Adipocyte (in vitro differentiated cells): ENCODE measurements around the gene SORCS3.

Experiments used
- DNase-seq: peaks from one replicate; pipeline ENCODE4 v3.0.0-alpha.2; 2015; ENCODE audit warnings: low read depth
- H3K27me3 ChIP-seq: replicated peaks from 2 replicates; pipeline ENCODE4 v1.7.0; 2013; ENCODE audit warnings: mild to moderate bottlenecking, low read length, moderate library complexity; ENCODE audit not compliant: control insufficient read depth, insufficient read depth
- H3K36me3 ChIP-seq: 2 replicates; pipeline ENCODE4 v1.7.0; 2013; ENCODE audit warnings: low read length, mild to moderate bottlenecking, moderate library complexity; ENCODE audit not compliant: control insufficient read depth, insufficient read depth, severe bottlenecking
- H3K4me1 ChIP-seq: 2 replicates; pipeline ENCODE4 v1.7.0; 2013; ENCODE audit warnings: mild to moderate bottlenecking, low read length, moderate library complexity; ENCODE audit not compliant: control insufficient read depth, insufficient read depth
- H3K4me3 ChIP-seq: 2 replicates; pipeline ENCODE4 v1.7.0; 2013; ENCODE audit warnings: mild to moderate bottlenecking, low read length, moderate library complexity
- H3K9ac ChIP-seq: 2 replicates; pipeline ENCODE4 v1.7.0; 2013; ENCODE audit warnings: mild to moderate bottlenecking, low read length, moderate library complexity
- H3K9me3 ChIP-seq: 2 replicates; pipeline ENCODE4 v1.7.0; 2013; ENCODE audit warnings: mild to moderate bottlenecking, low read length, moderate library complexity; ENCODE audit not compliant: control insufficient read depth

SORCS3 gene

DNA sequence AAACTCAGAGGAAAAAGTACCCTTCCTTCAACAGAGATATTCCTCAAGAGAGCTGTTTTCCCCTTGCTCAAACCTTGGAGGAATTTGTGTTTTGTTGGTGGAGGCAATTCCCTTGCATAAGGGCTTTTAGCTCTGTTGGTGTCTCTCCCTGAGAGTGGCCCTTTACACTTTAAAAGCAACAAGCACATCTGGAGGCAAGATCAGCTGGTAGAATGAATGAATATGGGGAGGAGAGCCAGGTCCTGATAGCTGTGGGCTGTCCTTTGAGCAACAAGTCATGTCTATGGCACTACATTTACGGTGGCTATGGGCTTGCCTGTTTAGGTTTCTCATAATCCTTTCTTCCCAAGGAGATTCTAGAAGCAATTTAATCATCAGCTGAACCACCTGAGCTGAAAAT, 384.0 kb downstream of the SORCS3 start:
- Histone ChIP-seq H3K27me3 (no peaks in the 10 kb centered on the region), H3K36me3 (no peaks in the 10 kb centered on the region), H3K9me3 (no peaks in the 10 kb centered on the region), H3K4me1 (peaks cover 8% of the 10 kb centered on the region), H3K9ac (no peak overlapping the region), H3K4me3 (no peak overlapping the region)
- no peak for DNase-seq

DNA sequence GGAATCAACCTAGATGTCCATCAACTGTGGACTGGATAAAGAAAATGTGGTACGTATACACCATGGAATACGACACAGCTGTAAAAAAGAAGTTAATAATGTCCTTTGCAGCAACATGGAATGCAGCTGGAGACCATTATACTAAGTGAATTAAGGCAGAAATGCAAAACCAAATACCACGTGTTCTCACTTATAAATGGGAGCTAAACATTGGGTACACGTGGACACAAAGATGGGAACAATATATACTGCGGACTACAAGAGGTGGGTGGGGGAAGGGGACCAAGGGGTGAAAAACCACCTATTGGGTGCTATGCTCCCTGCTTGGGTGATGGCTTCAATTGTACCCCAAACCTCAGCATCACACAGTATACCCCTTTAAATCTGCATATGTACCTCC, 385.5 kb downstream of the SORCS3 start:
- H3K36me3 ChIP-seq = no peaks in the 10 kb centered on the region
- no peak overlapping the region for H3K9ac ChIP-seq
- no peaks in the 10 kb centered on the region for H3K9me3 ChIP-seq
- peaks cover 8% of the 10 kb centered on the region for H3K4me1 ChIP-seq
- H3K4me3 ChIP-seq = no peak overlapping the region
- DNase-seq = no peak
- no peaks in the 10 kb centered on the region for H3K27me3 ChIP-seq

DNA sequence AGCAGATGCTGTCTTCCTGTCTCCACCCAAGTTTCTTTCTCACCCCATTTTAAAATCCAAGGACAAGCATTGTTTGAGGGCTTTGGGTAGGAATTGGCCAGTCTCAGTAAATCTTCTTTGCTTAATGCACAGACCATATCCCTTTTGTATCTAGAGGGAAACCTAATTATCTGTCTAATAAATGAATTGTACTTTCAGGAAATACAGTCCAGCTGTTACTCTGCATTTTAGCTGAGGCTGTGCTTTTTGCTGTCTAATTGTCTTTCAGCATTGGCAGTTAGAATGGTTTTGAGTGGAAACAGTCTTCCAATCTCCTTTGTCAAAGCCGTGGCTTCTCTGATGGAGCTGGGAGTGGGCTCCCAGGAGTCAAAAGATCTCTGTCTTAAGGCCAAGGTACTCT, 388.2 kb downstream of the SORCS3 start:
- Histone ChIP-seq H3K4me1 (no peaks in the 10 kb centered on the region), H3K36me3 (no peaks in the 10 kb centered on the region), H3K9me3 (no peaks in the 10 kb centered on the region), H3K27me3 (no peaks in the 10 kb centered on the region), H3K4me3 (no peak overlapping the region), H3K9ac (no peak overlapping the region)
- no peak for DNase-seq

DNA sequence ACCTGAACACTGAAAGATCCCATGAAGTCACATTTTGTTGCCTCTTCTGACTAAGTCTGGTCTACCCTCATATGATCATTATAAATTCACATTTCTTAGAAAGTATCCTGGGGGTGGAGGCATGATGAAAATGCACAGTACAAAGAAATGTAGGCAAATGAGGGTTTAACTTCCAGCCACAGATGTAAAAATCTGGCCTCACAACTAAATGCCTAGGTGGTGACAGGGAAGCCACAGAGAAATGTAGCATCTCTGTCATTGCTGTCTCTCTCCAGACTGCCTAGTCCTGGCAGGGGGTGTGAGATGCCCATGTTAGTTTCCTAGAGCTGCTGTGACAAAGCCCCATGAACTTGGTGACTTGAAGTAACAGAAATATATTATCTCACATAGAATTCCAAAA, 395.9 kb downstream of the SORCS3 start:
- no peaks in the 10 kb centered on the region for H3K27me3 ChIP-seq
- H3K9ac ChIP-seq = no peak overlapping the region
- no peaks in the 10 kb centered on the region for H3K36me3 ChIP-seq
- no peak for DNase-seq
- H3K4me3 ChIP-seq = no peak overlapping the region
- H3K4me1 ChIP-seq = no peaks in the 10 kb centered on the region
- no peaks in the 10 kb centered on the region for H3K9me3 ChIP-seq

DNA sequence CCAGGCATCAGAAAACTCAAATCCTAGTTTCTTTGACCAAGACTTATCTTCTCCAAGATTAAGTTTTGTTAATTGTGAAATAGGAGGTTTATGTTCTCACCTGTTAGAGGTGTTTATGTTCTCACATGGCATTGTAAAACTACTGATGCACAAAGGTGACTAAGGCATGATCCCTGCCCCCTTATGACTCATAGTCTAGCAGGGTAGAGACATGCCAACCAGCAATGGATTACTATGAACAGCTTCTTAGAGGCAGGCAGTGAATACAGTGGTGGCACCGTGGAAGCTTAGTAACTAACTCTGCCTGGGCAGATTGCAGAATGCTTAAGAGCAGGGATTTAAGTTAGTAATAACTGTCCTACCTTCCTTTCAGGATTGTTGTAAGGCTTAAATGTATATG, 400.9 kb downstream of the SORCS3 start:
- no peaks in the 10 kb centered on the region for H3K4me1 ChIP-seq
- DNase-seq = no peak
- H3K36me3 ChIP-seq = no peaks in the 10 kb centered on the region
- no peaks in the 10 kb centered on the region for H3K9me3 ChIP-seq
- H3K4me3 ChIP-seq = no peak overlapping the region
- H3K27me3 ChIP-seq = no peaks in the 10 kb centered on the region
- H3K9ac ChIP-seq = no peak overlapping the region

DNA sequence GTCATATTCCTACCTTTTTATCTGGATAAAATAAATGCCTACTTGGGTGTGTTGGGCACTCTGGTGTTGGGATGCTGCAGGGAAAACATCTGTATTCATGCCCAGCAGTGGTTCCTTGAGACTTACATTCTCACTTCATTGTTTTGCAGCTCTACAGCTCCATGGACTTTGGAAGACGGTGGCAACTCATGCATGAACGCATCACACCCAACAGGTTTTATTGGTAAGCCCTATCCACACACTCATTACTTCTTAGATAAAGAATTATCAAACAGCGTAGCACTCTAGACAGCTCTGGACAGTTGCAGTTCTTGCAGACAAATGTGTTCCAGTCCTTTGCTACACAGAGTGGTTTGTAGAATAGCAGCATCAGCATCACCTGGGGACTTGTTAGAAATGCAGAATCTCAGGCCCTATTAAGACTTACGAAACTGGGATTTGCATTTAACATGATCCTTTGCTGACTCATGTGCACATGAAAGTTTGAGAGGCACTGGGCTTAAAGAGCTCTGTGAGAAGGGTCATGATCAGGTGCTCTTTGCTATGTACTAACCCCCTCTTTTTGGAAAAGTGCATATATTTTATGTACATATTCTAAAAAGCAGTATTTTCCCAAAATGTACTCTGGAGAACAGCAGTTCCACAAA, 401.9 kb downstream of the SORCS3 start:
- Histone ChIP-seq H3K9me3 (no peaks in the 10 kb centered on the region), H3K36me3 (no peaks in the 10 kb centered on the region), H3K4me3 (no peak overlapping the region), H3K27me3 (no peaks in the 10 kb centered on the region), H3K4me1 (no peaks in the 10 kb centered on the region), H3K9ac (no peak overlapping the region)
- no peak for DNase-seq

DNA sequence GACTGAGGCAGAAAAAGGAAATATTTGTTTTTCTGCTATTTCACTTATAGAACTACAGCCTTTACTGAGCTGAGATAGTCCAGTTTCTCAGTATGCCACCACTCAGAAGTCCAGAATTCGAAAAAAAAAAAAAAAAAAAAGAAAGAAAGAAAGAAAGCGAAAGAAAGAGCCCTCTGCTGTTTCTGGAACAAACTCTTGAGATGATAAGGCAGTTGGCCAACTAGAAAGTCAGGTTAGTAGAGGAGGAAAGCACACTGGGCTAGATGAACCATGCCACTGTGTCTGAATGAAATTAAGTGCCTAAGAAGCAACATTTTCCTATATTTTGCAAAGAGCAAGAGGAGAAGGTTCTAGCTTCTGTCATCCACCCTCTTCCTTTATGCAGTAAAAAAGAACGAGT, 403.8 kb downstream of the SORCS3 start:
- no peak for DNase-seq
- Histone ChIP-seq H3K9ac (no peak overlapping the region), H3K27me3 (no peaks in the 10 kb centered on the region), H3K36me3 (no peaks in the 10 kb centered on the region), H3K4me1 (no peaks in the 10 kb centered on the region), H3K9me3 (peaks cover under 1% of the 10 kb centered on the region), H3K4me3 (no peak overlapping the region)

DNA sequence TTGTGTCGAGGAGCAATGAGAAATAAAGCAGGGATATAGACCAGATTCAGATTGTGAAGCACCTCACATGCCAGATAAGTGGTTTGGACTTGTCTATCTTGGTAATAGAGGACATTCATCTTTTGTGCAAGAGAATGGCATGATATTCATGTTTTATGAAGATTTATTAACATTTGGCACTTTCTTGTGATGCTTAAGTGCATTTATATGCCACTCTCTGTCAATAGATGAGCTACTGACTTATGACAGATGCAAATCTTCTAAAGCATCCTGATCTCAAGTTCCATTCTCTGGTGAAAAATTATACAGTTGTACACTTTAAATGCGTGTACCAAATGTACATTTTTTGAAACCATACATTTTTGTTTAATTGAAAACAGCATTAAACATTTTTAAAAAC, 415.3 kb downstream of the SORCS3 start:
- Histone ChIP-seq H3K4me1 (no peaks in the 10 kb centered on the region), H3K9ac (no peak overlapping the region), H3K4me3 (no peak overlapping the region), H3K9me3 (no peaks in the 10 kb centered on the region), H3K27me3 (peaks cover 6% of the 10 kb centered on the region), H3K36me3 (no peaks in the 10 kb centered on the region)
- DNase-seq = no peak

DNA sequence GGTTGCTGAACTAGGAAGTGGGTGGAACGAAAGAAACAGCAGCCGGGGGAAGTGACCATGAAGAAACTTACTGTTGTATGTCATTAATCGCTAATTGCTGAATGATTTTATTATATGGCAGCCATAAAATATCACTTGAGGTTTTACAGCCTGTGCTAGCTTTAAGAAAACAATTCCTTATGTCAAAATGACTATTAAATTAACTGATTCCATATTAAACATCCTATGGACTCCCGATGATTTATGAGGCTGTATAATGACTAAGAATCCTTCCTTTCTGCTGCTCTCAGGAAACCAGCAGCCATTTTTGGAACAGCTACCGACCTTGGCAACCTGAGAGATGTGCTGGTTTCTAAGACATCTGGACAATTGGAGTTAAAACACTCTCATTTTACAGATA, 421.9 kb downstream of the SORCS3 start:
- Histone ChIP-seq H3K27me3 (no peaks in the 10 kb centered on the region), H3K4me3 (no peak overlapping the region)
- DNase-seq = no peak

DNA sequence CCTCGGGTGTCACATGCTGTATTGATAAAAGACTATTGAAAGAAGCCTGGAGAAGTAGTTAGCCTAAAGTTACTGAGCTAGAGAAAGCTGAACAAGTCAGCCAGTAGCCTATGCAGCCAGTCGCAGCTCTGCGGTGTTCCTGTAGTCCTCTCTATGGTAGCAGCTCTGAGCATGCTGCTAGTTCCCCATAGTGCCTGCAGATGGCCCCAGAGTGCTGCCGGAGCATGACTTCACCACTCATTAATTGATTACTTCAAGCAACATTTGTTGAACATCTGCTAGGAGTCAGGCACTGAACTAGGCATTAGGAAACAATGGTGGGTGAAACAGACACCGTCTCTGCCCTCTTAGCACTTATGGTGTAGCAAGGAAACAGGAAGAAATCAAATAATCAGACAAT, 422.7 kb downstream of the SORCS3 start:
- no peak overlapping the region for H3K4me3 ChIP-seq
- no peaks in the 10 kb centered on the region for H3K4me1 ChIP-seq
- no peaks in the 10 kb centered on the region for H3K36me3 ChIP-seq
- H3K9me3 ChIP-seq = no peaks in the 10 kb centered on the region
- no peak overlapping the region for H3K9ac ChIP-seq
- no peaks in the 10 kb centered on the region for H3K27me3 ChIP-seq
- no peak for DNase-seq

More for the DNA sequence above, 421.9 kb downstream of the SORCS3 start:
- Histone ChIP-seq H3K9ac (no peak overlapping the region), H3K9me3 (no peaks in the 10 kb centered on the region), H3K4me1 (no peaks in the 10 kb centered on the region), H3K36me3 (no peaks in the 10 kb centered on the region)

DNA sequence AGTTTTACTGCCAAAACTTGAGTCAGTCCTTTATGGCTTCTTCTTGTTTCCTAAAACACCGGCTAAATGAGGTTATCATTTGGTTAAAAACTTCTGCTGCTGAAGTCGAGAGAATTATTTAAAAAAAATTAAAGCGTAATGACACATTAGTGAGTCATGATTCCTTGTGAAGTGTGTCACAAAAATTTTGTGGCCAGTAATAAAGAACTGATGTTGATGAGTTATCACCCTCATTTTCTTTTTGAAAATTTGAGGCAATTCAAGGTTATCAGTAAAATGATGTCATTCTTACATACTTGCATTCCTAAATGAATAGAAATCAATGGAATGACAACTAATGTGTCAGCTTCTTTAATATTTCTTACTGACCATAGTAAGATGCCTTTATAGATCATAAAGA, 427.4 kb downstream of the SORCS3 start:
- no peaks in the 10 kb centered on the region for H3K9me3 ChIP-seq
- no peaks in the 10 kb centered on the region for H3K36me3 ChIP-seq
- no peaks in the 10 kb centered on the region for H3K4me1 ChIP-seq
- DNase-seq = no peak
- no peak overlapping the region for H3K9ac ChIP-seq
- peaks cover 9% of the 10 kb centered on the region for H3K27me3 ChIP-seq
- H3K4me3 ChIP-seq = no peak overlapping the region

DNA sequence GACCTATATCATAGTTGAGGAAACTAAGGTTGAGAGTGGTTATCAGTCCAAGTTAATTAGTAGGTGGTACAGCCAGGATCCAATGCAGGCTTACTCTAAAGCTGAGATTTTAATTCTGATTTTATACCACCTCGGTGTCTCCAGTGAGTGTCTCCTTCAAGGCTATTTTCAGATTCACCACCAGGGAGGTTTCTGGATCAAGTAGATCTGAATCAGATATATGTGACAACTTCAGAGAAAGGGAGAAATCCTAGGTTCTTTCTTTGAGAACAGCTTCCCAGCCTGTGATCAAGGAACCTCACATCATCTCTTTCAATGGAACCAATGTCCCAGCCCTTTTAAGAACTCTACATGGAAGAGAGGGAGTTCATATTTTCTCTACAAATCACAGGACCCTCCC, 429.2 kb downstream of the SORCS3 start:
- H3K4me3 ChIP-seq = no peak overlapping the region
- DNase-seq = no peak
- H3K27me3 ChIP-seq = peaks cover 9% of the 10 kb centered on the region

More for the DNA sequence above, 429.2 kb downstream of the SORCS3 start:
- no peaks in the 10 kb centered on the region for H3K36me3 ChIP-seq
- H3K9me3 ChIP-seq = no peaks in the 10 kb centered on the region
- H3K4me1 ChIP-seq = no peaks in the 10 kb centered on the region
- no peak overlapping the region for H3K9ac ChIP-seq
